Left lung (tissue), 10 donors: ENCODE data around the gene RRBP1. TPM values are rescaled to one million over a fixed set of nuclear protein-coding genes. Genes with fewer than 3 reads are reported as not detected.

Source experiments
- ATAC-seq: fragments of 200-7000 bp; cut with Tn5 transposase; one replicate; pipeline ENCODE4 v1.9.1; 2020; ENCODE audit warnings: moderate library complexity
- DNase-seq, 4 donors: peaks; one replicate each; pipeline ENCODE4 v3.0.0-alpha.2; 2013 to 2020
- H3K27ac ChIP-seq, 2 donors: fragments of 200-600 bp; sonication (generic) in 1 of 2; one replicate each; pipeline versions ENCODE4 v1.5.0 to v1.8.0; 2020 to 2021
- H3K27me3 ChIP-seq, 2 donors: fragments of 200-600 bp; sonication (generic) in 1 of 2; one replicate each; pipeline versions ENCODE4 v1.5.0 to v1.8.0; 2020 to 2021
- H3K36me3 ChIP-seq, 2 donors: fragments of 200-600 bp; sonication (generic) in 1 of 2; one replicate each; pipeline versions ENCODE4 v1.5.0 to v1.8.0; 2020 to 2021
- H3K4me1 ChIP-seq, 2 donors: fragments of 200-600 bp; one replicate each; pipeline ENCODE4 v1.8.0; 2021
- H3K4me3 ChIP-seq, 2 donors: fragments of 200-600 bp; sonication (generic) in 1 of 2; one replicate each; pipeline versions ENCODE4 v1.5.0 to v1.8.0; 2020 to 2021; ENCODE audit warnings: mild to moderate bottlenecking in 1 of 2
- H3K9me3 ChIP-seq, 2 donors: fragments of 200-600 bp; sonication (generic) in 1 of 2; one replicate each; pipeline versions ENCODE4 v1.5.0 to v1.8.0; 2020 to 2021
- CTCF ChIP-seq, 2 donors: fragments of 200-600 bp; sonication (generic) in 1 of 2; IDR thresholded peaks; one replicate each; pipeline versions ENCODE4 v1.5.0 to v1.8.0; 2021; ENCODE audit warnings: antibody characterized with exemption in 2 of 2
- intact Hi-C, 2 donors: fragments of 100-400 bp; cut with DNase I; formaldehyde crosslinking; loops; one replicate each; pipeline versions ENCODE4 v1.11.2 to v1.14.2; 2022
- polyA plus RNA-seq, 6 donors: library from polyadenylated mRNA; unstranded; fragments of 120-200 nt; gene quantifications; one replicate each; pipeline ENCODE4 v1.2.1, GENCODE V29; 2013; ENCODE audit not compliant: insufficient read length in 6 of 6
- total RNA-seq, 2 donors: library from RNA; stranded (reverse); fragmentation: NEBNext Ultra II Directional; extraction: Animal tissue kit (Norgen Biotek cat#: 25700); gene quantifications; one replicate each; pipeline ENCODE4 v1.2.1, GENCODE V29; 2021
- donor health status: DM: no; HTN: yes; CAD: no.
- donor health status: DM: no; HTN: no; CAD: no.

RRBP1 gene
- total and polyA plus RNA-seq, 8 donors, result 110 to 263 (median 131) TPM

DNA sequence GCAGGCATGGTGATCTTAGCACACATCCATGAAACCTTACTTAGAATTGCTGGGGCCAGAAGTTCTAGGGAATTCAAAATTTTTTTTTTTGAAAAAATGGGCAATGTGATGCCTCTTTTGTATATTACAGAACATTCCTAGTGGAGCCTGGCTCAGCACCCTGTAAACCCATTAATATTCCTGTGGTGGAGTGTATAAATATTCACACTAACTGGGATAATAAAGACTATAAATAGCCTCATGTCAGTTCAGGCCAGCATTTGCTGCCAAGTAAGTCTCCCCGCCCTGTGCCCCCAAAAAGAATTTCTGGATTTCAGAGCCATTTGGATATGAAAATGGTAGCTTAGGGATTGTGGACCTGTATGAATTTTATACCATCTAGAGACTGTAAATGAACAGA lies 32.6 kb upstream of the RRBP1 start:
- Histone ChIP-seq H3K4me1 (no peaks in the 10 kb centered on the region), H3K27ac (no peak overlapping the region), H3K9me3 (no peaks in the 10 kb centered on the region), H3K27me3 (no peaks in the 10 kb centered on the region), H3K4me3 (no peak overlapping the region), H3K36me3 (no peaks in the 10 kb centered on the region)
- DNase-seq (no peak), ATAC-seq (no peak)
- no peak for TF ChIP-seq CTCF (IDR thresholded peaks at IDR 0.05)
- intact Hi-C loops, result no loop called here

- Histone ChIP-seq H3K27me3 (no peaks in the 10 kb centered on the region), H3K4me3 (no peak overlapping the region), H3K4me1 (no peaks in the 10 kb centered on the region), H3K9me3 (no peaks in the 10 kb centered on the region), H3K27ac (no peak overlapping the region), H3K36me3 (no peaks in the 10 kb centered on the region)
- intact Hi-C loops, result no loop called here
- ATAC-seq, result no peak
- TF ChIP-seq CTCF (IDR thresholded peaks at IDR 0.05), result no peak
- DNase-seq, result no peak
Observed at GRCh38 chr20:17712708-17713107, 30.7 kb upstream of the RRBP1 start.

DNA sequence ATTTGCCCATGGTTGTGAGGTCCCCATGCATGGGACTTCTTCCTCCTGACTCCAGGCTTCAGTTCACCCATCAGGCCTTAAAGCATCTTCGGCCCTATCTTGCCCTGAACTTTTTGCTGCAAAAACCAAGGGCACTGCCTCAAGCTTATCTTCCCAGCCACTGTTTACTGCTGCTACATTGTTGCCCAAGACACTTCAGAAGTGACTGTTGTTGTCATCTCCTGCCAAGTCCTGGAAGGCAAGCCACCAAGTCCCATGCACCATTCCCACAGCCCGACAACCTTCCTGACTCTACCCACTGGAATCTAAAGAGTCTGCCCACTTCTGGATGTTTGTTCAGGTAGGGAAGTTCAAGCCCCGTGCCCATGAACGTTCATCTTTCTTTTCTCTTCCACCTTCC lies 30.2 kb upstream of the RRBP1 start:
- Histone ChIP-seq H3K27ac (no peak overlapping the region), H3K27me3 (no peaks in the 10 kb centered on the region), H3K4me1 (no peaks in the 10 kb centered on the region), H3K36me3 (no peaks in the 10 kb centered on the region), H3K9me3 (no peaks in the 10 kb centered on the region), H3K4me3 (no peak overlapping the region)
- DNase-seq, result no peak
- ATAC-seq, result no peak
- TF ChIP-seq CTCF (IDR thresholded peaks at IDR 0.05), result no peak
- intact Hi-C loops, result no loop called here

DNA sequence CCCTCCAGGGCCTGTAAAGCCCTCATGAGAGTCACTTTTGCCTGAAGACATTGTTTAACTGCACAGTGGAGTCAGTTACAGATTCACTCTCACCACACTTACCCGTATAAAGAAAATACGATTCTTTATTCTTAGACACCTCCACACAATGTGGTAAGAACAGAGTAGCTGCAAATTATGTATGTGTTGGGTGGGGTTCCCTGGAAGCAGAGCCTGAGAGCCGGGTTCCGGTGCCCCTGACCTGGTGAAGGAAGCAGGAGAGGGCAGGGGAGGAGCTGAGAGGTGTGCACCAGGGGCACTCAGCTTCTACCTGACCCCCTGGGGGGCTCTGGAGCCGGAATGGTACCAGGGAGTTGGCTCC lies 29.2 kb upstream of the RRBP1 start:
- Histone ChIP-seq H3K9me3 (no peaks in the 10 kb centered on the region), H3K27me3 (no peaks in the 10 kb centered on the region), H3K4me1 (no peaks in the 10 kb centered on the region), H3K36me3 (no peaks in the 10 kb centered on the region), H3K27ac (no peak overlapping the region), H3K4me3 (no peak overlapping the region)
- TF ChIP-seq CTCF (IDR thresholded peaks at IDR 0.05), result no peak
- no peak for DNase-seq
- no peak for ATAC-seq
- intact Hi-C loops, result no loop called here

- peak in 2 of 4 donors; percentile 12 to 51 for DNase-seq
- ATAC-seq, result no peak
- no peak for TF ChIP-seq CTCF (IDR thresholded peaks at IDR 0.05)
- intact Hi-C loops, result no loop called here
- Histone ChIP-seq H3K27me3 (no peaks in the 10 kb centered on the region), H3K4me3 (no peak overlapping the region), H3K9me3 (no peaks in the 10 kb centered on the region), H3K4me1 (no peaks in the 10 kb centered on the region), H3K27ac (no peak overlapping the region), H3K36me3 (no peaks in the 10 kb centered on the region)
Observed at GRCh38 chr20:17710379-17711266, 28.6 kb upstream of the RRBP1 start.
